SIG-M5 (cell line): Measurements from ENCODE around the gene SORCS1.

Experiments
- DNase-seq: peaks from one replicate; lab custom pipeline; 2025; lab: John Stamatoyannopoulos, UW

Gene SORCS1

GRCh38 chr10:107104026-107104652 lies 60.4 kb downstream of the SORCS1 start:
- DNase-seq = no peak

GRCh38 chr10:107103174-107104025 lies 61.1 kb downstream of the SORCS1 start:
- no peak for DNase-seq

- no peak for DNase-seq
Measured at GRCh38 chr10:107098326-107098725, 66.2 kb downstream of the SORCS1 start.

- DNase-seq = no peak
Measured at GRCh38 chr10:107094824-107095522, 69.5 kb downstream of the SORCS1 start.

- no peak for DNase-seq
Measured at GRCh38 chr10:107092321-107092720, 72.2 kb downstream of the SORCS1 start.

GRCh38 chr10:107091126-107091525 lies 73.4 kb downstream of the SORCS1 start:
- no peak for DNase-seq

- DNase-seq = no peak
Measured at GRCh38 chr10:107085665-107086525, 78.6 kb downstream of the SORCS1 start.

- DNase-seq = no peak
Measured at GRCh38 chr10:107083388-107084009, 81.0 kb downstream of the SORCS1 start.

- no peak for DNase-seq
Measured at GRCh38 chr10:107081644-107082043, 82.9 kb downstream of the SORCS1 start.

GRCh38 chr10:107075117-107075516 lies 89.4 kb downstream of the SORCS1 start:
- DNase-seq = no peak

- no peak for DNase-seq
Measured at GRCh38 chr10:107072786-107073185, 91.7 kb downstream of the SORCS1 start.

- no peak for DNase-seq
Measured at GRCh38 chr10:107072028-107072427, 92.5 kb downstream of the SORCS1 start.

- DNase-seq = no peak
Measured at GRCh38 chr10:107071301-107071700, 93.2 kb downstream of the SORCS1 start.

GRCh38 chr10:107067843-107068242 lies 96.7 kb downstream of the SORCS1 start:
- DNase-seq = no peak

- DNase-seq = no peak
Measured at GRCh38 chr10:107064075-107064474, 100.4 kb downstream of the SORCS1 start.

- no peak for DNase-seq
Measured at GRCh38 chr10:107059872-107060271, 104.6 kb downstream of the SORCS1 start.

- DNase-seq = no peak
Measured at GRCh38 chr10:107059068-107059804, 105.3 kb downstream of the SORCS1 start.

GRCh38 chr10:107058331-107058730 lies 106.2 kb downstream of the SORCS1 start:
- DNase-seq = no peak

GRCh38 chr10:107056182-107056581 lies 108.3 kb downstream of the SORCS1 start:
- DNase-seq = no peak

GRCh38 chr10:107054469-107055156 lies 109.9 kb downstream of the SORCS1 start:
- DNase-seq = no peak
